ENCODE data around the gene EHD3. TPM values are rescaled to one million over a fixed set of nuclear protein-coding genes. Genes with fewer than 3 reads are reported as not detected.

The EHD3 gene

Small RNAs within 50 kb of the gene (small RNA-seq; reads per million reads assigned to genes)
- gene RNA5SP90 (ENCODE audit: insufficient read depth), result not detected

All from neuronal stem cell (in vitro differentiated cells).